Sigmoid colon (tissue), 3 donors: ENCODE measurements around the gene NLGN4X.

Source experiments
- POLR2A ChIP-seq, 2 donors: fragments of 450-650 bp; IDR thresholded peaks; one replicate each; pipeline ENCODE4 v1.6.1; 2016; ENCODE audit warnings: antibody characterized with exemption in 2 of 2, mild to moderate bottlenecking in 2 of 2, moderate library complexity in 2 of 2
- TF ChIP-seq, protein P1 (sequence below), 4 experiments: fragments of 450-650 bp in 3 of 4; fragments of 200-600 bp in 1 of 4; IDR thresholded peaks; one replicate each; pipeline ENCODE4 v1.5.1; 2016 to 2019; ENCODE audit warnings: antibody characterized with exemption in 4 of 4, mild to moderate bottlenecking in 3 of 4, moderate library complexity in 2 of 4

DNA sequence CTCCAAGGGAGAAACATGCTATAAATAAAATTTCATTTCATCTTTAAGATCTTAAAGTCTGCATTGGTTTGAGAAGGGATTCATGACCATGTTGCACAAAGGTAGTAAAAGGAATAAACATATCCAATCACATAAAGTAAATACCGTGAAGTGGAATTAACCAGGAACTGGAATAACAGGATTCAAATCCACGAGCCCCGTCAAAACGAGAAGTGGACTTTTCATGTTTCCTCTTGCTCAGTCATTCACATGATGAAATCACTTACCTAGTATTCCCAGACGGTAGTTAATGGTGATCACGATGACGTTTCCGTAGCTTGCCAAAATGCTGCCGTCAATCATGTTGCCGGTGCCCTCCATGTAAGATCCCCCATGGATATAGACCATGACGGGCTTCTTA is 199.7 kb downstream of the NLGN4X start:
- no peak for TF ChIP-seq POLR2A (IDR thresholded peaks at IDR 0.05)
- TF ChIP-seq, protein P1, sequence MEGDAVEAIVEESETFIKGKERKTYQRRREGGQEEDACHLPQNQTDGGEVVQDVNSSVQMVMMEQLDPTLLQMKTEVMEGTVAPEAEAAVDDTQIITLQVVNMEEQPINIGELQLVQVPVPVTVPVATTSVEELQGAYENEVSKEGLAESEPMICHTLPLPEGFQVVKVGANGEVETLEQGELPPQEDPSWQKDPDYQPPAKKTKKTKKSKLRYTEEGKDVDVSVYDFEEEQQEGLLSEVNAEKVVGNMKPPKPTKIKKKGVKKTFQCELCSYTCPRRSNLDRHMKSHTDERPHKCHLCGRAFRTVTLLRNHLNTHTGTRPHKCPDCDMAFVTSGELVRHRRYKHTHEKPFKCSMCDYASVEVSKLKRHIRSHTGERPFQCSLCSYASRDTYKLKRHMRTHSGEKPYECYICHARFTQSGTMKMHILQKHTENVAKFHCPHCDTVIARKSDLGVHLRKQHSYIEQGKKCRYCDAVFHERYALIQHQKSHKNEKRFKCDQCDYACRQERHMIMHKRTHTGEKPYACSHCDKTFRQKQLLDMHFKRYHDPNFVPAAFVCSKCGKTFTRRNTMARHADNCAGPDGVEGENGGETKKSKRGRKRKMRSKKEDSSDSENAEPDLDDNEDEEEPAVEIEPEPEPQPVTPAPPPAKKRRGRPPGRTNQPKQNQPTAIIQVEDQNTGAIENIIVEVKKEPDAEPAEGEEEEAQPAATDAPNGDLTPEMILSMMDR (IDR thresholded peaks at IDR 0.05) = no peak
